ENCODE results near the gene SLIT1.

DNA sequence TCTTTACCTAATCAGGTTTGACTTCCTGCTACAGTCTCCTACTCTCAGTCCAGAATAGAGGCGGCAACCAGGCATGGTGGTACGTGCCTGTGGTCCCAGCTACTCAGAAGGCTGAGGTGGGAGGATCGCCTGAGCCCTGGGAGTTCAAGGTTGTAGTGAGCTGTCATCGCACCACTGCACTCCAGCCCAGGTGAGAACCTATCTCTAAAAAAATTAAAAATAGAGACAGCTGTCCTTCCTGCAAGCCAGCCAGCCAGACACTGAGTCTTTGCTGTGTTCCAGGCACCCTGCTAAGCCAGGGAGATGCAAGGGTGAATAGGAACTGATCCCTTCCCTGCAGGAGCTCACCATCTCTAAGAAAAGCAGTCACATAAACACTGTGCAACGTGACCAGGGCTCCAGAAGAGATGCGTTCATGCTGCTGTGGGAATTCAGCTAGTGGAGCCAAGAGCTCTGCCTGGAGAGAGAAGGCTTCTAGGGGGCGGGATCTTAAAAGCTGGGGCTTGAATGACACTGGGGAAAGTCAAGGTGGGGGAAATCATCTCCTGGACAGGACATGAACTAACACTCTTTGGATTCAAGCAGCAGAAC lies 22.1 kb upstream of the SLIT1 start:
- TF ChIP-seq, protein P1, sequence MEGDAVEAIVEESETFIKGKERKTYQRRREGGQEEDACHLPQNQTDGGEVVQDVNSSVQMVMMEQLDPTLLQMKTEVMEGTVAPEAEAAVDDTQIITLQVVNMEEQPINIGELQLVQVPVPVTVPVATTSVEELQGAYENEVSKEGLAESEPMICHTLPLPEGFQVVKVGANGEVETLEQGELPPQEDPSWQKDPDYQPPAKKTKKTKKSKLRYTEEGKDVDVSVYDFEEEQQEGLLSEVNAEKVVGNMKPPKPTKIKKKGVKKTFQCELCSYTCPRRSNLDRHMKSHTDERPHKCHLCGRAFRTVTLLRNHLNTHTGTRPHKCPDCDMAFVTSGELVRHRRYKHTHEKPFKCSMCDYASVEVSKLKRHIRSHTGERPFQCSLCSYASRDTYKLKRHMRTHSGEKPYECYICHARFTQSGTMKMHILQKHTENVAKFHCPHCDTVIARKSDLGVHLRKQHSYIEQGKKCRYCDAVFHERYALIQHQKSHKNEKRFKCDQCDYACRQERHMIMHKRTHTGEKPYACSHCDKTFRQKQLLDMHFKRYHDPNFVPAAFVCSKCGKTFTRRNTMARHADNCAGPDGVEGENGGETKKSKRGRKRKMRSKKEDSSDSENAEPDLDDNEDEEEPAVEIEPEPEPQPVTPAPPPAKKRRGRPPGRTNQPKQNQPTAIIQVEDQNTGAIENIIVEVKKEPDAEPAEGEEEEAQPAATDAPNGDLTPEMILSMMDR (conservative IDR thresholded peaks at IDR 0.05; ENCODE audit: low read length) = no peak
- no peak for TF ChIP-seq EZH2phosphoT487 (IDR thresholded peaks at IDR 0.05; ENCODE audit: borderline replicate concordance, low read depth, low read length)
